ENCODE data around the gene HLA-DQA2. TPM values are rescaled to one million over a fixed set of nuclear protein-coding genes. Genes with fewer than 3 reads are reported as not detected.
"Not testable (repeated sequence)": the region's sequence is repeated elsewhere in the genome, so short reads cannot be mapped to it uniquely, and the experiment has no call there.

The HLA-DQA2 gene
- total RNA-seq, 1 donor from 2014 or later: 0.31 TPM

GRCh38 chr6:32779036-32779435 lies 37.8 kb downstream of the HLA-DQA2 start:
- DNase-seq: no peak

- DNase-seq: not testable (repeated sequence)
Measured at GRCh38 chr6:32782923-32783322, 41.7 kb downstream of the HLA-DQA2 start.

GRCh38 chr6:32785781-32786533 lies 44.8 kb downstream of the HLA-DQA2 start:
- DNase-seq: peak; percentile 76

GRCh38 chr6:32790306-32790705 lies 49.1 kb downstream of the HLA-DQA2 start:
- no peak for DNase-seq

- DNase-seq: no peak
Measured at GRCh38 chr6:32792901-32793435, 51.8 kb downstream of the HLA-DQA2 start.

- DNase-seq: no peak
Measured at GRCh38 chr6:32794510-32794909, 53.3 kb downstream of the HLA-DQA2 start.

Small RNA genes within 50 kb of the gene (small RNA-seq; reads per million reads assigned to genes)
- not detected for gene MIR3135B (ENCODE audit: low replicate concordance)

Other genes with a start within 250 kb of the HLA-DQA2 start
- 0.31 TPM for gene HLA-DRB5, start 211.1 kb upstream of the HLA-DQA2 start, total RNA-seq
- gene HLA-DRB1, start 151.5 kb upstream of the HLA-DQA2 start, total RNA-seq: 12.9 TPM
- gene HLA-DQA1, start 104.0 kb upstream of the HLA-DQA2 start, total RNA-seq: not detected
- gene HLA-DQB1, start 74.7 kb upstream of the HLA-DQA2 start, total RNA-seq: not detected
- gene HLA-DQB2, start 22.1 kb downstream of the HLA-DQA2 start, total RNA-seq: not detected
- gene HLA-DOB, start 75.6 kb downstream of the HLA-DQA2 start, total RNA-seq: 1.4 TPM
- gene TAP2, start 97.3 kb downstream of the HLA-DQA2 start, total RNA-seq: 6.2 TPM
- gene PSMB8, start 102.7 kb downstream of the HLA-DQA2 start, total RNA-seq: 8.5 TPM
- 15.4 TPM for gene TAP1, start 112.3 kb downstream of the HLA-DQA2 start, total RNA-seq
- 5.7 TPM for gene PSMB9, start 112.8 kb downstream of the HLA-DQA2 start, total RNA-seq
- gene HLA-DMB, start 199.6 kb downstream of the HLA-DQA2 start, total RNA-seq: 6.6 TPM
- gene HLA-DMA, start 211.7 kb downstream of the HLA-DQA2 start, total RNA-seq: 4.3 TPM
- 84.5 TPM for gene BRD2, start 227.2 kb downstream of the HLA-DQA2 start, total RNA-seq

Data from tongue (tissue), 3 donors.